ENCODE results near the gene DOCK4.

Gene DOCK4

GRCh38 chr7:112236597-112236996 lies 30.4 kb upstream of the DOCK4 start:
- no peak overlapping the region for H3K9ac ChIP-seq (ENCODE audit: low read depth, low read length)
- peaks cover 3% of the 10 kb centered on the region for H3K4me1 ChIP-seq (ENCODE audit: control insufficient read depth, insufficient read depth, low read length)
- no peaks in the 10 kb centered on the region for H3K27me3 ChIP-seq (ENCODE audit: control insufficient read depth, insufficient read depth, low read length)
- no peak overlapping the region for H3K4me3 ChIP-seq (ENCODE audit: low read depth, low read length)
- no peaks in the 10 kb centered on the region for H3K36me3 ChIP-seq (ENCODE audit: control insufficient read depth, insufficient read depth, low read length)
- no peaks in the 10 kb centered on the region for H3K9me3 ChIP-seq (ENCODE audit: control insufficient read depth, insufficient read depth, low read length)

- Histone ChIP-seq H3K4me3 (ENCODE audit: low read depth, low read length) (no peak overlapping the region), H3K36me3 (ENCODE audit: control insufficient read depth, insufficient read depth, low read length) (no peaks in the 10 kb centered on the region), H3K4me1 (ENCODE audit: control insufficient read depth, insufficient read depth, low read length) (peaks cover 2% of the 10 kb centered on the region), H3K9ac (ENCODE audit: low read depth, low read length) (no peak overlapping the region), H3K9me3 (ENCODE audit: control insufficient read depth, insufficient read depth, low read length) (no peaks in the 10 kb centered on the region), H3K27me3 (ENCODE audit: control insufficient read depth, insufficient read depth, low read length) (no peaks in the 10 kb centered on the region)
Observed at GRCh38 chr7:112234147-112234546, 27.9 kb upstream of the DOCK4 start.

GRCh38 chr7:112233048-112233697 lies 27.0 kb upstream of the DOCK4 start:
- no peak overlapping the region for H3K4me3 ChIP-seq (ENCODE audit: low read depth, low read length)

GRCh38 chr7:112232212-112232978 lies 26.2 kb upstream of the DOCK4 start:
- no peaks in the 10 kb centered on the region for H3K36me3 ChIP-seq (ENCODE audit: control insufficient read depth, insufficient read depth, low read length)

More at GRCh38 chr7:112233048-112233697, 27.0 kb upstream of the DOCK4 start:
- H3K27me3 ChIP-seq (ENCODE audit: control insufficient read depth, insufficient read depth, low read length): no peaks in the 10 kb centered on the region
- no peaks in the 10 kb centered on the region for H3K4me1 ChIP-seq (ENCODE audit: control insufficient read depth, insufficient read depth, low read length)
- no peaks in the 10 kb centered on the region for H3K9me3 ChIP-seq (ENCODE audit: control insufficient read depth, insufficient read depth, low read length)
- no peak overlapping the region for H3K9ac ChIP-seq (ENCODE audit: low read depth, low read length)
- H3K36me3 ChIP-seq (ENCODE audit: control insufficient read depth, insufficient read depth, low read length): no peaks in the 10 kb centered on the region

GRCh38 chr7:112228632-112229031 lies 22.4 kb upstream of the DOCK4 start:
- Histone ChIP-seq H3K27me3 (ENCODE audit: control insufficient read depth, insufficient read depth, low read length) (no peaks in the 10 kb centered on the region), H3K4me3 (ENCODE audit: low read depth, low read length) (no peak overlapping the region), H3K36me3 (ENCODE audit: control insufficient read depth, insufficient read depth, low read length) (no peaks in the 10 kb centered on the region), H3K9me3 (ENCODE audit: control insufficient read depth, insufficient read depth, low read length) (no peaks in the 10 kb centered on the region), H3K4me1 (ENCODE audit: control insufficient read depth, insufficient read depth, low read length) (peaks cover 4% of the 10 kb centered on the region), H3K9ac (ENCODE audit: low read depth, low read length) (no peak overlapping the region)

More at GRCh38 chr7:112232212-112232978, 26.2 kb upstream of the DOCK4 start:
- H3K4me1 ChIP-seq (ENCODE audit: control insufficient read depth, insufficient read depth, low read length): no peaks in the 10 kb centered on the region
- H3K4me3 ChIP-seq (ENCODE audit: low read depth, low read length): no peak overlapping the region
- no peak overlapping the region for H3K9ac ChIP-seq (ENCODE audit: low read depth, low read length)
- H3K27me3 ChIP-seq (ENCODE audit: control insufficient read depth, insufficient read depth, low read length): no peaks in the 10 kb centered on the region
- H3K9me3 ChIP-seq (ENCODE audit: control insufficient read depth, insufficient read depth, low read length): no peaks in the 10 kb centered on the region

GRCh38 chr7:112226701-112227276 lies 20.6 kb upstream of the DOCK4 start:
- Histone ChIP-seq H3K27me3 (ENCODE audit: control insufficient read depth, insufficient read depth, low read length) (no peaks in the 10 kb centered on the region), H3K36me3 (ENCODE audit: control insufficient read depth, insufficient read depth, low read length) (no peaks in the 10 kb centered on the region), H3K9ac (ENCODE audit: low read depth, low read length) (no peak overlapping the region), H3K4me3 (ENCODE audit: low read depth, low read length) (no peak overlapping the region), H3K9me3 (ENCODE audit: control insufficient read depth, insufficient read depth, low read length) (no peaks in the 10 kb centered on the region), H3K4me1 (ENCODE audit: control insufficient read depth, insufficient read depth, low read length) (peaks cover 4% of the 10 kb centered on the region)

GRCh38 chr7:112225006-112225405 lies 18.8 kb upstream of the DOCK4 start:
- no peaks in the 10 kb centered on the region for H3K36me3 ChIP-seq (ENCODE audit: control insufficient read depth, insufficient read depth, low read length)
- no peaks in the 10 kb centered on the region for H3K27me3 ChIP-seq (ENCODE audit: control insufficient read depth, insufficient read depth, low read length)
- no peak overlapping the region for H3K4me3 ChIP-seq (ENCODE audit: low read depth, low read length)
- no peak overlapping the region for H3K9ac ChIP-seq (ENCODE audit: low read depth, low read length)
- H3K9me3 ChIP-seq (ENCODE audit: control insufficient read depth, insufficient read depth, low read length): no peaks in the 10 kb centered on the region
- H3K4me1 ChIP-seq (ENCODE audit: control insufficient read depth, insufficient read depth, low read length): peaks cover 4% of the 10 kb centered on the region

GRCh38 chr7:112224186-112224585 lies 18.0 kb upstream of the DOCK4 start:
- H3K9me3 ChIP-seq (ENCODE audit: control insufficient read depth, insufficient read depth, low read length): no peaks in the 10 kb centered on the region
- H3K4me3 ChIP-seq (ENCODE audit: low read depth, low read length): no peak overlapping the region
- no peaks in the 10 kb centered on the region for H3K27me3 ChIP-seq (ENCODE audit: control insufficient read depth, insufficient read depth, low read length)
- no peaks in the 10 kb centered on the region for H3K36me3 ChIP-seq (ENCODE audit: control insufficient read depth, insufficient read depth, low read length)
- no peak overlapping the region for H3K9ac ChIP-seq (ENCODE audit: low read depth, low read length)
- H3K4me1 ChIP-seq (ENCODE audit: control insufficient read depth, insufficient read depth, low read length): peaks cover 4% of the 10 kb centered on the region

- no peaks in the 10 kb centered on the region for H3K27me3 ChIP-seq (ENCODE audit: control insufficient read depth, insufficient read depth, low read length)
- no peak overlapping the region for H3K9ac ChIP-seq (ENCODE audit: low read depth, low read length)
- no peaks in the 10 kb centered on the region for H3K9me3 ChIP-seq (ENCODE audit: control insufficient read depth, insufficient read depth, low read length)
- peaks cover 4% of the 10 kb centered on the region for H3K4me1 ChIP-seq (ENCODE audit: control insufficient read depth, insufficient read depth, low read length)
- no peak overlapping the region for H3K4me3 ChIP-seq (ENCODE audit: low read depth, low read length)
- no peaks in the 10 kb centered on the region for H3K36me3 ChIP-seq (ENCODE audit: control insufficient read depth, insufficient read depth, low read length)
Observed at GRCh38 chr7:112223310-112223709, 17.1 kb upstream of the DOCK4 start.

GRCh38 chr7:112220877-112221434 lies 14.8 kb upstream of the DOCK4 start:
- Histone ChIP-seq H3K9ac (ENCODE audit: low read depth, low read length) (no peak overlapping the region), H3K4me1 (ENCODE audit: control insufficient read depth, insufficient read depth, low read length) (peaks cover 1% of the 10 kb centered on the region), H3K9me3 (ENCODE audit: control insufficient read depth, insufficient read depth, low read length) (no peaks in the 10 kb centered on the region), H3K4me3 (ENCODE audit: low read depth, low read length) (no peak overlapping the region), H3K27me3 (ENCODE audit: control insufficient read depth, insufficient read depth, low read length) (no peaks in the 10 kb centered on the region), H3K36me3 (ENCODE audit: control insufficient read depth, insufficient read depth, low read length) (no peaks in the 10 kb centered on the region)

- no peaks in the 10 kb centered on the region for H3K9me3 ChIP-seq (ENCODE audit: control insufficient read depth, insufficient read depth, low read length)
- H3K36me3 ChIP-seq (ENCODE audit: control insufficient read depth, insufficient read depth, low read length): no peaks in the 10 kb centered on the region
- no peaks in the 10 kb centered on the region for H3K27me3 ChIP-seq (ENCODE audit: control insufficient read depth, insufficient read depth, low read length)
- H3K4me3 ChIP-seq (ENCODE audit: low read depth, low read length): no peak overlapping the region
- peaks cover 10% of the 10 kb centered on the region for H3K4me1 ChIP-seq (ENCODE audit: control insufficient read depth, insufficient read depth, low read length)
- H3K9ac ChIP-seq (ENCODE audit: low read depth, low read length): no peak overlapping the region
Observed at GRCh38 chr7:112215787-112216186, 9.6 kb upstream of the DOCK4 start.
